Activated B cell treated with CpG ODN at 0.5 μM for 24 hours (primary cell): ENCODE results near the gene ERC1. TPM values are rescaled to one million over a fixed set of nuclear protein-coding genes. Genes with fewer than 3 reads are reported as not detected.

Experiments used
- ATAC-seq: fragments of 200-7000 bp; cut with Tn5 transposase; one replicate; pipeline ENCODE4 v1.10.0; 2021; ENCODE audit warnings: low read depth, mild to moderate bottlenecking, moderate library complexity
- CTCF ChIA-PET: fragments of 350-600 bp; sonication (Branson Sonifier 250); formaldehyde crosslinking; loops from one replicate; lab custom pipeline; 2021; ENCODE audit warnings: antibody characterized with exemption; lab: Charles Lee
- POLR2A ChIA-PET: fragments of 350-600 bp; sonication (Branson Sonifier 250); formaldehyde crosslinking; loops from one replicate; lab custom pipeline; 2021; ENCODE audit warnings: antibody characterized with exemption; lab: Charles Lee
- DNase-seq: peaks from one replicate; pipeline ENCODE4 v3.0.0; 2022
- H3K27ac Mint-ChIP-seq: one replicate; pipeline ENCODE4 v1.8.0; 2020; ENCODE audit warnings: mixed read lengths
- H3K27me3 Mint-ChIP-seq: one replicate; pipeline ENCODE4 v1.8.0; 2021; ENCODE audit warnings: mixed read lengths
- H3K36me3 Mint-ChIP-seq: one replicate; pipeline ENCODE4 v1.8.0; 2021; ENCODE audit warnings: low read depth, mixed read lengths
- H3K4me1 Mint-ChIP-seq: one replicate; pipeline ENCODE4 v1.8.0; 2021; ENCODE audit warnings: mixed read lengths
- H3K4me3 Mint-ChIP-seq: one replicate; pipeline ENCODE4 v1.8.0; 2020; ENCODE audit warnings: mild to moderate bottlenecking, mixed read lengths
- H3K9me3 Mint-ChIP-seq: one replicate; pipeline ENCODE4 v1.8.0; 2020; ENCODE audit warnings: mixed read lengths
- intact Hi-C: fragments of 100-400 bp; cut with micrococcal nuclease; formaldehyde crosslinking; loops from one replicate; pipeline ENCODE4 v1.15.1; 2024
- total RNA-seq: library from RNA; stranded (reverse); gene quantifications from 2 replicates; pipeline ENCODE4 v1.2.3, GENCODE V29; 2022
- TF ChIP-seq, protein P1 (sequence below): fragments of 200-600 bp; IDR thresholded peaks from one replicate; pipeline ENCODE4 v1.8.0; 2022; ENCODE audit warnings: antibody characterized with exemption, mild to moderate bottlenecking

The ERC1 gene
- total RNA-seq, 1 donor from 2014 or later, result 57.0 TPM

DNA sequence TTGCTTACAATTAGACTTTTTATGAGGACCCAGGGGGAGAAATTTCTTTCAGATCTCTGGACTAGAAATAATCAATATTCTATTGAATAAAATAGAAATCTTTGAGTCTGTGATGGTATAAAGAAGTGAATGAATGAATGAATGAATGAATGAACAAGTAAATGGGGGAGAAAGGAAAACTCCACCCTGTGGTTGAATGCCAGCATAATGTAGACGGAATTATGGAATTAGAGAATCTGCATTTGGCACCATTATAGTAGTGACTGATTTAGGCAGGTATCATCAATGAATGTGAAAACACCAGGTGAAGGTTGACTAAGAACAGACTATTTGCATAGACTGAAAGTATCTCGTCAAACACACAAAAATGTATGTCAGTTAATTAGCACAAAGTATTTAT is 468.3 kb downstream of the ERC1 start:
- intact Hi-C loops, result no loop called here
- TF ChIP-seq, protein P1, sequence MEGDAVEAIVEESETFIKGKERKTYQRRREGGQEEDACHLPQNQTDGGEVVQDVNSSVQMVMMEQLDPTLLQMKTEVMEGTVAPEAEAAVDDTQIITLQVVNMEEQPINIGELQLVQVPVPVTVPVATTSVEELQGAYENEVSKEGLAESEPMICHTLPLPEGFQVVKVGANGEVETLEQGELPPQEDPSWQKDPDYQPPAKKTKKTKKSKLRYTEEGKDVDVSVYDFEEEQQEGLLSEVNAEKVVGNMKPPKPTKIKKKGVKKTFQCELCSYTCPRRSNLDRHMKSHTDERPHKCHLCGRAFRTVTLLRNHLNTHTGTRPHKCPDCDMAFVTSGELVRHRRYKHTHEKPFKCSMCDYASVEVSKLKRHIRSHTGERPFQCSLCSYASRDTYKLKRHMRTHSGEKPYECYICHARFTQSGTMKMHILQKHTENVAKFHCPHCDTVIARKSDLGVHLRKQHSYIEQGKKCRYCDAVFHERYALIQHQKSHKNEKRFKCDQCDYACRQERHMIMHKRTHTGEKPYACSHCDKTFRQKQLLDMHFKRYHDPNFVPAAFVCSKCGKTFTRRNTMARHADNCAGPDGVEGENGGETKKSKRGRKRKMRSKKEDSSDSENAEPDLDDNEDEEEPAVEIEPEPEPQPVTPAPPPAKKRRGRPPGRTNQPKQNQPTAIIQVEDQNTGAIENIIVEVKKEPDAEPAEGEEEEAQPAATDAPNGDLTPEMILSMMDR, result no peak
- Mint-ChIP-seq H3K4me3 (no peak overlapping the region), H3K36me3 (peaks cover 24% of the 10 kb centered on the region), H3K27ac (no peak overlapping the region), H3K9me3 (peaks cover 2% of the 10 kb centered on the region), H3K27me3 (no peaks in the 10 kb centered on the region), H3K4me1 (peaks cover 8% of the 10 kb centered on the region)
- no peak for DNase-seq
- ChIA-PET POLR2A (no interaction called here), CTCF (no interaction called here)
- no peak for ATAC-seq

DNA sequence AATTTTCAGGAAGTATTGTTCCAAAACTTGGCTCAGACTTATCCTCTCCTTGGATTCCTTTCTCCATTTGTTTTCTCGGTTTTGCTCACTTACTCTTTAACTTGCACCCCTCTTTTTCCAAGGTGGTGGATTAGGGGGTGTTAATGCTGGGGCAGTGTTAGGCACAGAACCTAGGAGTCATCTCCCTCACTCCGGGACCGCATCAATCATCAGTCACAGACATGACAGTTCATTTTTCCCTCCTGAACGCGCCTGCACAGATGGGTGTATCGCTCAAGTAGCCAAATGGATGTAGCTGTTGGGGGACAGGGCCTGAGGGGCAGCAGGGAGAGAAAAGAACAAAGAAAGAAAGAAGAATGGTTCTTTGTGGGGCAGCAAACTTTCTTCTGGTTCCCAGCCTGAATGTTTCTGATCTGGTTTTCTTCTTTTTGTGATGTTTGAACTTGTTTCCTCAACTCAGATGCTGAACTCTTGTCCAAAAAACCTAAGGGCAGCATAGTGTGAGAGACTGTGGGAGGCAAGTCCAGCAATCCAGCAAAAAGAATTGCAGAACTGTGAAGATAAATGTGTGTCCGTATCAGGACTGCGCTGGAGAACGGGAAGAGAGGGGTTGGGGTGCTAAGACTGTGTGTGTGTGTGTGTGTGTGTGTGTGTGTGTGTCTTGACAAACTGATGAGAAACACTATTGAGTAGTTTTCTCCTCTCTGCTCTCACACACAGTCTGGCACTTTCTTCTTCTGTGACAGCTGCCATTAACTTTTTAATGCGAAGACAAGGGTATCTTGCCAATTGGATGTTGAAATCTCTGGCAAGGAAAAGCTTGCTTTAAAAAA is 472.3 kb downstream of the ERC1 start:
- no peak for DNase-seq
- TF ChIP-seq, protein P1, result no peak
- H3K4me3 Mint-ChIP-seq, result no peak overlapping the region
- intact Hi-C loops, result no loop called here
- ATAC-seq, result no peak
- peaks cover 8% of the 10 kb centered on the region for H3K4me1 Mint-ChIP-seq
- CTCF ChIA-PET, result no interaction called here
- H3K36me3 Mint-ChIP-seq, result peaks cover 24% of the 10 kb centered on the region
- no peaks in the 10 kb centered on the region for H3K27me3 Mint-ChIP-seq
- POLR2A ChIA-PET, result no interaction called here
- no peak overlapping the region for H3K27ac Mint-ChIP-seq
- peaks cover 2% of the 10 kb centered on the region for H3K9me3 Mint-ChIP-seq

DNA sequence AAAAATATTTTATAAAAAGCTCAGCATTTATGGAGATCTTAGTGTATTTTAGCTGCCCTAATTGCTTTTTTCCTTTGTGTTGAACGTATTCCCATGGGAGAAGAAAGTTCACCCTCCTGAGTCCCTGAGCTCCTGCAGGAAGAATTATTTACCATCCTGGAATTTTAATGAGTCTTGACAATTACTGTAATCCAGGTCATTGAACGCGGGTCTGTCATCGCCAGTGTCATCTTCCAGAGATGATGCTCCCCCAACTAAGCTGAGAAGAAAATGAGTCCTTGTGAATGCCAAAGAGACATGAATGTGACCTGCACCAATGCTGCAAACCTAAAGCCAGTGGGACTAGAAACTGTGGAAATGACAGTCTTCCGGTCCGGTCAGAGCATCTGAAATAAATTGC is 473.9 kb downstream of the ERC1 start:
- Mint-ChIP-seq H3K4me1 (peaks cover 8% of the 10 kb centered on the region), H3K9me3 (no peaks in the 10 kb centered on the region), H3K27me3 (no peaks in the 10 kb centered on the region), H3K4me3 (no peak overlapping the region), H3K27ac (no peak overlapping the region), H3K36me3 (peaks cover 21% of the 10 kb centered on the region)
- TF ChIP-seq, protein P1, result no peak
- ChIA-PET POLR2A (interaction anchor here (0.6 to 0.7 kb wide), 2 partner anchors 137 to 1076 kb away, joined by 4 to 8 read pairs; partner anchors contain the start of gene KDM5A), CTCF (no interaction called here)
- ATAC-seq (no peak), DNase-seq (no peak)
- intact Hi-C loops, result no loop called here

DNA sequence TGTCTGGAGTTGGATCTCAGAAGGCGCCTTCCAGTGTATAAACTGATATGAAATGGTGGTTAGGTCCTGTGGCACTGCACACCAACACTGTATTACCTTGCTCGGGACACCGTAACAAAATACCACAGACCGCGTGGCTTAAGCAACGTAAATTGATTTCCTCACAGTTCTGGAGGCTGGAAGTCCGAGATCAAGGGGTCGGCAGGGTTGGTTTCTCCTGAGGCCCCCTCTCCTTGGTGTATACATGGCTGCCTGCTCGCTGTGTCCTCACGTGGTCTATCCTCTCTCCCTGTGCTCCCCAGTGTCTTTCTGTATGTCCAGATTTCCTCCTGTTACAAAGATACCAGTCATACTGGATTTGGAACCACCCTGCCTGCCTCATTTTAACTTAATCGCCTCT is 475.0 kb downstream of the ERC1 start:
- TF ChIP-seq, protein P1, result no peak
- Mint-ChIP-seq H3K36me3 (peaks cover 21% of the 10 kb centered on the region), H3K9me3 (no peaks in the 10 kb centered on the region), H3K4me1 (peaks cover 8% of the 10 kb centered on the region), H3K27me3 (no peaks in the 10 kb centered on the region), H3K27ac (no peak overlapping the region), H3K4me3 (no peak overlapping the region)
- CTCF ChIA-PET, result no interaction called here
- POLR2A ChIA-PET, result no interaction called here
- intact Hi-C loops, result no loop called here
- ATAC-seq (no peak), DNase-seq (no peak)

DNA sequence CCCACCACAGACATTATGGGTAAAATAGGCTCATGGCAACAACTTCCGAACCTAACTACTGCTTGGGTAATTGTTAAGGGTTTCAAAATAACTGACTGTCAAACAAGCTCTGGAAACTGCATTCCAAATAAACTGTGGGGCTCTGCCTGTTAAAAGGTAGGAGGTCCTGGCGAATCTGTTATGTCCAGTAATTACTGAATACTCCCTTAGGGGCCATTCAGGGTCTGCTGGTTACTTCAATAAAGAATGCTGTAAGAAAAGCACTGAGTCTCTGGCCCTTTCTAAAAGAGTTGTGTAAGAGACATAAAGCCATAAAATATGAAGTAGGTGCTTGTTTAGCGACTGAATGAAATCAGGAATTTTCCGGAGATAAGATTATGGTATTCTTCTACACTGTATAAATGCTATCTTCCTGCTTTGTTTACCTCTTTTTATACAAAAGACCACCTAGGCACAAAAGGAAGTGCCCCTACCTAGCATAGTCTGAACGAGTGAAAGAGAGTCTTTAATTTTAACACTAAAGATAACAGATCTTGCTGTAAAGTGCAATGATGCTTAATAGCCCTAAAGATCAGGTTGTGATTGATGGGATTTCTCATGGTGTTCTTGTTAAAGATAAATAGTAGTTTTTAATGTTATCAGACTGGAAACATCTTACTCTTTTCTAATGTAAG is 475.6 kb downstream of the ERC1 start:
- DNase-seq (no peak), ATAC-seq (no peak)
- Mint-ChIP-seq H3K9me3 (no peaks in the 10 kb centered on the region), H3K4me3 (no peak overlapping the region), H3K27me3 (no peaks in the 10 kb centered on the region), H3K36me3 (peaks cover 21% of the 10 kb centered on the region), H3K27ac (no peak overlapping the region), H3K4me1 (peaks cover 8% of the 10 kb centered on the region)
- TF ChIP-seq, protein P1, result no peak
- ChIA-PET POLR2A (no interaction called here), CTCF (no interaction called here)
- intact Hi-C loops, result no loop called here
